ENCODE results near the gene FOS.

Gene FOS

GRCh38 chr14:75252254-75252837 lies 26.3 kb upstream of the FOS start:
- no peak for DNase-seq

- DNase-seq, result no peak
Measured at GRCh38 chr14:75254381-75254822, 24.2 kb upstream of the FOS start.

- no peak for DNase-seq
Measured at GRCh38 chr14:75254901-75255584, 23.6 kb upstream of the FOS start.

GRCh38 chr14:75258079-75258802 lies 20.4 kb upstream of the FOS start:
- DNase-seq, result peak in 1 of 2 donors; percentile 34

DNA sequence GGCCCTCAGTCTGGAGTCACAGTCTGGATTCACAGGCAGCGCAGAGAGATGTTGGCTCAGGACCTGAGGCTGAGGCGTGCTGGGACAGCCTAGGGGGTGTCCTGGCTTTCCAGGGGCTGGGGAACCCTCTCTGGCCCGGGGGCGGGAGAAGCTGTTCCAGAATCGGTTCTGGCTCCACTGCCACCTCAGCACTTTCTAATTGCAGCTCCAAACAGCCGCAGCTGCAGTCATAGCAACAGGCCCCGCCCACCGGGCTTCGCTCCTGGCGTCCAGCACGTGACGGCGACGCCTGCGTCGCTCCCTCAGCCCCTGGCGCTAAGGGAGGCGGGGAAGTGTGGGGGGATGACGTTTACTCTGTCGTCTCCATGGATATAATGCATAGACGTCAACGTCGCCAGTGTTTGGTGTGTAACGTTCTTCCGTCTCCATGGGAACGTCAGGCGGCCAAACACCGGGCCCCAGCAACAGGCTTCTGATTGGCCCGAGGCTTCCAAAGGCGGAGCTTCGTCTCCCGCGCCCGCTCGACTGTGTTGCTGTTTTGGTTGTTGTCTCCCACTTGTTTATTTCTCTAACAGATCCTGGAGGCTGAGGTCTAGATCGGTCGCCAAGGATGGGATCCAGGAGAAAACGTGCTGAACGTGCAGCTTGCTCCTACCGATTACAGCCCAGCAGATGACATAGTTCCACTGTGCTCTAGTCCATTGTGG lies 19.7 kb upstream of the FOS start:
- DNase-seq, result peak; percentile 100

GRCh38 chr14:75259510-75259855 lies 19.1 kb upstream of the FOS start:
- no peak for DNase-seq

GRCh38 chr14:75260025-75260763 lies 18.4 kb upstream of the FOS start:
- DNase-seq, result peak in 1 of 2 donors; percentile 39

DNA sequence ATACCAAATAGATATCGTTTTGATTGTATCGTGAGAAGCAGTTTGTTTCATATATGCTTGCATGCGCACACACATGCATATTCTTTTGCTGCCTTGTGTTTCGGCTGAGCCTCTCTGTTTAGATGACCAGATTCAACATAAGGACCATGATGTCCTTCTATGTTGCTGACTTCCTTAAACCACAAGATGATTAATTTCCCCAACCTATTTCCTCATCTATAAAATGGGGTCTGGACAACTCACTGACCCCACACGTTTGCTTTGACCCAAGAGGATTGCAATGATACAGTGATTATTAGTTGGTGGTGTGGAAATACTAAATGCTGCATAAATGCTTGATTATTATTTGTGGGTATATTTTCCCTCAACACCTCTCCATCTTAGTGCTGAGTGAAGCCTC lies 16.8 kb upstream of the FOS start:
- DNase-seq, result no peak

DNA sequence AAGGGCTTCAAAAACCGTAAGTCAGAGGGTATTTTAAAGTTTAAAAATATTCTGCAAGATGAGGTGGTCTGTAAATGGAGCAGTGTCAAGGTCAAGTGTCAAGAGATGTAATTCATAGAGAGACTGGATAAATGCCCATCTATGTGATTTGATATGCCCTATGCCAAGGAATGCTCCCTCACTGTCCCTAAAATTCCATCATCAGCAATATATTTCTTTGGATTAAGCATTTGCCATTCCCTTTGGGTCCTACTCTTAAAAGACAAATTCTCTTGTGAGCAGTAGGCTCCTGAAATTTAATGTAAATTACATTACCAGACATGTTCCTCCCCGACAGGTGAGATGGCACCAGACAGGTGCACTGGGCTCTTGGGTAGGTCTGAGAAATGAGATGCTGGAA lies 16.0 kb upstream of the FOS start:
- no peak for DNase-seq

- no peak for DNase-seq
Measured at GRCh38 chr14:75264036-75264435, 14.6 kb upstream of the FOS start.

DNA sequence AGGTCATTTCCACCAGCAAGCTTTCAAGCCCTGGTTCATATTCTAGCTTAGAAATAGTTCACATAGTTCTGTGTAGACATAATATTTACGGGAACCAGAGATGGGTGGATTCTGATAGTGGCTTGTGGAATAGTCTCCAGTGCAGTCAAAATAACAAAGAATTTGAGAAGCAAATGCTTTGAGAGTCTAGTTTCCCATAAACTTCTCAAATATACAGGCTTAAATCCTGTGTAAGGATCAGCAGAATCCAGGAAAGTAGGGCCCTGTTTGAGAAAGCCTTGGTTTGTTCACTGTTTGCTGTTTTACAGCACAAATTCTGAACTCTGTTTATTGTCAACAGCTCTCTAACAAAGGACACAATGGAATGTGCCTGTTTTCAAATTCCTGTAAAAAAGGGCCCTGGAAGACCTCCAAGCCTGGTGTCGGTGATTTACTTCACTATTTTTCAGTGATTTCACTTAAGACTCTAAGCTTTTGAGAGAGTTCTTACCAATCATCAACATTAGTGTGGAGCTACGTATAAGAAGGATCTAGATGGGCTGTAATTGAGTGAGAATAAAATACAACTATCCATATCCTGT lies 11.4 kb upstream of the FOS start:
- no peak for DNase-seq

- no peak for DNase-seq
Measured at GRCh38 chr14:75268633-75269550, 9.7 kb upstream of the FOS start.

- no peak for DNase-seq
Measured at GRCh38 chr14:75271514-75271913, 7.1 kb upstream of the FOS start.

GRCh38 chr14:75273272-75274049 lies 5.2 kb upstream of the FOS start:
- DNase-seq, result peak in 1 of 2 donors; percentile 45

- DNase-seq, result no peak
Measured at GRCh38 chr14:75274050-75274898, 4.4 kb upstream of the FOS start.

DNA sequence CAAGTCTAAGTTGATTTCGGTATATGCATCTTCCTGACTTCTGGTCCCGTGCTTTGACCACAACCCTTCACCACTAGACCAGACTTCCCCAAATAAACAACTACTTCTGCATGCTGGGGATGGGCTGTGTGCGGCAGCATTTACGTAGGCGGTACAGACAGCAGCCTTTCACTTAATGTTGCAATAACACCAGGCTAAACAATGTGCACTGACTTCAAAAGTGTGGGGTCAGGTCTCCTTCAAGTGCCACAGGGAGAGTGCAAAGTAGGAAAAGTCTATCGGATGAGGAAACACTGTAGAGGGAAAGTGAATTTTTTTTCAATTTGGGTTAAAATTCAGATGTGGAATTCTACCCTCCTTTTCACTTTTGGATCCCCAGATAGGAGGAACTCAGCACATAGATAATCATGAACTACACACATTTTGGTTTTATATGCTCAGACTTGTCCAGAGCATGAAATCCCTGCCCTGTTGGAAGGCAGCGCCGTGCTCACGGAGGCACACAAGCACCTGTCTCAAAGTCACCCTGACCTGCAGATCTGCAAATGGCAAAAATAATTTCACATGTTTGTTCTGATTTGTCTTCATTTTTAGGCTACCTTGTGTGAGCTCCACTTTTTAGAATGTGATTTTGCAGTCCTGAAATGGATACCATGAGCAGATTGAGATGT lies 3.6 kb upstream of the FOS start:
- DNase-seq, result peak; percentile 85 to 93

- no peak for DNase-seq
Measured at GRCh38 chr14:75275598-75275997, 3.0 kb upstream of the FOS start.

DNA sequence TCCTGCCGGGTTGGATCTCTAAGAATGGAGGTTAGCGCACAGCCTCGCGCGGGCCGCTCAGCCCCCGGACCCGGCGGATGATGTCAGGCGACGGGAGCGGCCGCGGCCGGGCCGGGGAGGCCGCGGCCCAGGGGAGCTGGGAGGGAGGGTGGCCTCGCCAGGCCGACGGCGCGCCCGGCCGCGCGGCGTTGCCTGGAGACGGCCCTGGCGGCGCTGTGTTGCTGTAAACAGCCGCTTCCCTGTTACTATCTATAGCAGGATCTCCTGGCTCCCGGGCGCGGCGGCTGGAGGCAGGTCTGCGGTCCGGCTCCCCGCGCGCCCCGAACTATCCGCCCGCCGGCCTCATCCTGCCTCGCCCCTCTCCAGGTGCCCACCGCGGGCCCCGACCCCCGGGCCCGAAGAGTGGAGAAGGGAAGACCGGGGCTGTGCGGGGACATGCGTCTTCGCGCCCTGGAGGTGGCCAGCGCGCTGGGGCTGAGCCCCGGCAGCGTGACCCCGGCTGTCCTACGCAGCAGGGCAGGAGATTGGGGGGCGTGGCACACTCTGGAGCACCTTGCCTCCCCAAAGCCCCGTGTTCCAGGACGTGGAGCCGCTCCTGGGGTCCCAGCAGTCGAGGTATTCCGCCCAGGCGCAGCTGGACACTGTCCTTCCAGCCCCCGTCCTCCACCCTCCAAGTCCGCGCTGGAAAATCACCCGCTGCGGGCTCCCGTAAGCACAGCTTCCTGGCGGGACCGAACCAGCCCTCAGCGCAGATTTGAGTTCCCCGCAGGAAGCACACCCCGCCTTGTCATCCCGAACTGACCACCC lies 1.4 kb upstream of the FOS start:
- peak; percentile 89 to 90 for DNase-seq
